BLaER1 treated with 17β-estradiol and CSF1 and Interleukin-3, amounts not matched to agents 10 nM and 100 nM (cell line): ENCODE results near the gene PDLIM7.

ENCODE experiments used
- H3K27ac ChIP-seq, 11 experiments: shearing (Covaris generic); formaldehyde crosslinking; 2 replicates each; pipeline ENCODE4 v1.8.1; 2022
- H3K27me3 ChIP-seq, 11 experiments: shearing (Covaris generic); formaldehyde crosslinking; 2 replicates each; pipeline ENCODE4 v1.8.1; 2022
- H3K36me3 ChIP-seq, 11 experiments: shearing (Covaris generic); formaldehyde crosslinking; 2 replicates each; pipeline ENCODE4 v1.8.1; 2022
- H3K4me1 ChIP-seq, 10 experiments: shearing (Covaris generic); formaldehyde crosslinking; 2 replicates each; pipeline ENCODE4 v1.8.1; 2022
- H3K4me2 ChIP-seq, 11 experiments: shearing (Covaris generic); formaldehyde crosslinking; 2 replicates each; pipeline ENCODE4 v1.8.1; 2022
- H3K4me3 ChIP-seq, 10 experiments: shearing (Covaris generic); formaldehyde crosslinking; 2 replicates each; pipeline ENCODE4 v1.8.1; 2022
- H3K9ac ChIP-seq, 11 experiments: shearing (Covaris generic); formaldehyde crosslinking; 2 replicates each; pipeline ENCODE4 v1.8.1; 2022
- H3K9me3 ChIP-seq, 11 experiments: shearing (Covaris generic); formaldehyde crosslinking; replicated peaks in 1 of 11; 2 replicates each; pipeline ENCODE4 v1.8.1; 2022
- H4K20me1 ChIP-seq, 11 experiments: shearing (Covaris generic); formaldehyde crosslinking; 2 replicates each; pipeline ENCODE4 v1.8.1; 2022
- Cebpa-rat ChIP-seq, 11 experiments: shearing (Covaris generic); IDR thresholded peaks; 2 replicates each; pipeline ENCODE4 v1.8.1; 2022

The PDLIM7 gene

DNA sequence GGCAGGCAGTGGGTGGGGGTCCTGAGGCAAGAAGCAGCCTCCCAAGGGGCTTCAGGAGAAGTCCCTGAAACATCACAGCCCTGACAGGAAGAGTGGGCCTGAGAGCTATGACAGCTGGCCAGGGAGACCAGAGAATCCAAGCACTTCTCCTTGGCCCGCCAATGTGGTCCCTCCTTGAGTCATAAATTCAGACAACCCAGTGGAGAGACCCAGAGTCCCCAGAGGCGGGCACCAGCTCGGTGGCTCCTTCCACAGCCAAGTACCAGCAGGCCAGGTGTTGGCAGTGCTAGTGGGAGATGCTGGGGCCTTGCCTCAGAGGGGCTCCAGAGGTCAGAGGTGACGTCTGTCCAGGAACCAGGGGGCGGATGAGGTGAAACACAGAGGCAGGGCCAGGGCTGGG lies 13.8 kb upstream of the PDLIM7 start:
- peaks cover 70 to 87% (median 79%) of the 10 kb centered on the region in 10 experiments for H3K4me1 ChIP-seq
- H3K4me3 ChIP-seq: peak overlapping the region in 8 of 10 experiments; percentile 2 to 81 (median 74); a peak in 15 of 20 replicates
- peaks cover 66 to 83% (median 71%) of the 10 kb centered on the region in 11 experiments for H3K36me3 ChIP-seq
- H3K27ac ChIP-seq: peak overlapping the region; percentile 93 to 100 (median 98)
- H3K9me3 ChIP-seq: no peaks in the 10 kb centered on the region
- peak overlapping the region; percentile 94 to 100 (median 99) for H3K4me2 ChIP-seq
- no peak for TF ChIP-seq Cebpa-rat (IDR thresholded peaks at IDR 0.05)
- H3K9ac ChIP-seq: peak overlapping the region; percentile 91 to 100 (median 95)
- H3K27me3 ChIP-seq: no peaks in the 10 kb centered on the region
- H4K20me1 ChIP-seq: peaks cover 6 to 38% (median 25%) of the 10 kb centered on the region in 11 experiments; a peak in 19 of 22 replicates

DNA sequence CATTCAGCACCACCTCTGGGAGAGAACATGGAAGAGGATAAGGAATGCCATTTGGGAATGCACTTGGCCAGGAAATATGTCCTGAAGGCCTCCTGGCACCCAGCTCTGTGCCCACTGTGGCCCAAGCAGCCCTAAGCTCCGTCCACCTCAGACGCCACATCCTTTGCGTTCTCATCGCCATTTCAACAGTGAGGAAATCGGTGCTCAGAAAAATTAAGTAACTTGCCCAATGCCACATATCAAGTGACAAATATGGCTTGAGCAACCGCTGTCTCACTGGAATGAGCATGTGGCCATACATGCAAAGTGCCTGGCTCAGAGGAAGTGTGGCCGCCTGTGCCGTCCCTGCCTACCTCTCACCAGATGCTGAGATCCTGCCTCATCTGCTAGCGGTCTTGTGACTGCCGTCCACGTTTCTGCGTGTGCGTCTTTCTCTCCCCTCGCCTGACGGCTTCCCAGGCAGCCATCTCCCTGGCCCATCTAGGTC lies 13.2 kb upstream of the PDLIM7 start:
- Histone ChIP-seq H3K27me3 (no peaks in the 10 kb centered on the region), H3K27ac (peak overlapping the region; percentile 93 to 100 (median 98)), H3K4me1 (peaks cover 70 to 86% (median 78%) of the 10 kb centered on the region in 10 experiments), H3K4me2 (peak overlapping the region; percentile 94 to 100 (median 99)), H3K9ac (peak overlapping the region; percentile 91 to 100 (median 95)), H3K36me3 (peaks cover 65 to 83% (median 70%) of the 10 kb centered on the region in 11 experiments), H4K20me1 (peaks cover 10 to 37% (median 30%) of the 10 kb centered on the region in 11 experiments; a peak in 20 of 22 replicates), H3K9me3 (no peaks in the 10 kb centered on the region), H3K4me3 (peak overlapping the region; percentile 74 to 92 (median 79); a peak in 19 of 20 replicates)
- TF ChIP-seq Cebpa-rat (IDR thresholded peaks at IDR 0.05): peak; percentile 92 to 99 (median 95)

DNA sequence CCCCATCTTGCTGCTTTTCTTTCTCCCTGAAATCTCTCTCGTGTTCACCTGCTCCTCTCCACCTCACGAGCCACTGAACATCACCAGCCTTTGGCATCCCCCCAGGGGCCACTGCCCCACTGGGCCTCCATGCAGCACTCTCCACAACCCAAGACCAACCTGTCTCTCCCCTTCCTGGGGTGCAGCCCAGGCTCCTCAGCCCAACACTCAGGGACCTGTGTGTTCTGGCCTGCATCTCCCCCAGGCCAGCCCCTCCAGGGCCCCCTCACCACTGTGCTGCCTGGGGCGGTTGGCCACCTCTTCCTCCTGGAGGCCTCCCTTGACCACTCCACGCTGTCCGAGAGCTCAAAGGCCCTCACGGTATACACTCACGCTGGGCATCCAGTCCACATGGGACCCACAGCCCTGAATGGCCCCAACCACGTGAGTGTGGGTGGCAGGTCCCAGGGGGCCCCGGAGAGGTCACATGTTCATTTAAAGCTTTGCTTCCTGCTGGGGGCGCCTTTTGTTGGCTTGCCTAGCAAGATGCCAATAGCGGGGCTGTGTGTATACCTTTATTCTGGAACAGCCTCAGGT lies 12.7 kb upstream of the PDLIM7 start:
- peaks cover 70 to 86% (median 78%) of the 10 kb centered on the region in 10 experiments for H3K4me1 ChIP-seq
- H3K4me3 ChIP-seq: peak overlapping the region; percentile 74 to 92 (median 79)
- H3K36me3 ChIP-seq: peaks cover 65 to 83% (median 68%) of the 10 kb centered on the region in 11 experiments
- peak overlapping the region; percentile 91 to 100 (median 95) for H3K9ac ChIP-seq
- peak overlapping the region; percentile 93 to 100 (median 98) for H3K27ac ChIP-seq
- peak overlapping the region; percentile 94 to 100 (median 99) for H3K4me2 ChIP-seq
- no peak for TF ChIP-seq Cebpa-rat (IDR thresholded peaks at IDR 0.05)
- no peaks in the 10 kb centered on the region for H3K27me3 ChIP-seq
- peaks cover 15 to 37% (median 32%) of the 10 kb centered on the region in 11 experiments for H4K20me1 ChIP-seq
- H3K9me3 ChIP-seq: no peaks in the 10 kb centered on the region

DNA sequence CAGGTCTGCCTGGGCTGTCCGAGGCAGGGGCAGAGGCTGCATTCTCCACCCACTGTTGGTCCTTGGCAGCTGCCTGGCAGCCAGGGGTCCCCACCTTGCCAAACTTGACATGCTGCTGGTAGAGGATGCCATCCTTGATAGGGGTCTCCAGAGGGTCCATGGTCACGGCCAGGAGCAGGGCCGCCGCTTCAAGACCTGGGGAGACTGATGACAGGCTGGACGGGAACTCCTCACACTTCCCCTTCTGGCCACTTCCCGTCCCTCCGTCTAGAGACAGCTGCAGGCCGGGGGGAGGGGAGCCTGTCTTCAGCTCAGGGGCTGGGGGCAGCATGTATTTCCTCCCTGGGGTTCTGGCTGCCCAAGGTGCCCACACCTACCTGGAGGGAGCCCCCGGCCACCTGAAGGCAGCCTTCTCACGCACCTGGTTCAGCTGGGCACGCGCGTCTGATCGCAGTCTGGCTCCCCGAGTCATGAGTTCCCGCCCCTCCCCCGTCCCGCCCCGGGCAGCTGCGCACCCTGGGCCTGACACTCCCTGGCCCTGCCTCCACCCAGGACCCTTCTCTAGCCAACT lies 12.1 kb upstream of the PDLIM7 start, which contains the start of gene DOK3:
TSS of gene DOK3 (minus strand) at position 446 of the 571 bp plus-strand sequence. CDS start at position 160, 286 bp downstream.
- Histone ChIP-seq H3K4me2 (peak within 1 kb of the TSS; percentile 94 to 100 (median 99)), H3K36me3 (peaks cover 65 to 83% (median 68%) of the 10 kb centered on the region in 11 experiments), H4K20me1 (peaks cover 21 to 43% (median 32%) of the 10 kb centered on the region in 11 experiments), H3K4me3 (peak within 1 kb of the TSS; percentile 74 to 92 (median 79)), H3K4me1 (peaks cover 70 to 86% (median 78%) of the 10 kb centered on the region in 10 experiments), H3K9ac (peak within 1 kb of the TSS; percentile 91 to 100 (median 95)), H3K9me3 (no peaks in the 10 kb centered on the region), H3K27me3 (no peaks in the 10 kb centered on the region), H3K27ac (peak within 1 kb of the TSS; percentile 93 to 100 (median 98))
- TF ChIP-seq Cebpa-rat (IDR thresholded peaks at IDR 0.05): no peak

GRCh38 chr5:177508837-177509236 lies 11.4 kb upstream of the PDLIM7 start:
- H3K4me2 ChIP-seq: peak overlapping the region; percentile 94 to 100 (median 99)
- H3K9me3 ChIP-seq: no peaks in the 10 kb centered on the region
- H3K4me3 ChIP-seq: peak overlapping the region; percentile 74 to 92 (median 79)
- peak overlapping the region; percentile 91 to 100 (median 95) for H3K9ac ChIP-seq
- H3K27ac ChIP-seq: peak overlapping the region; percentile 93 to 100 (median 98)
- H4K20me1 ChIP-seq: peaks cover 28 to 50% (median 37%) of the 10 kb centered on the region in 11 experiments
- H3K27me3 ChIP-seq: no peaks in the 10 kb centered on the region; a peak in 1 of 22 replicates
- peaks cover 65 to 83% (median 68%) of the 10 kb centered on the region in 11 experiments for H3K36me3 ChIP-seq
- TF ChIP-seq Cebpa-rat (IDR thresholded peaks at IDR 0.05): no peak
- H3K4me1 ChIP-seq: peaks cover 70 to 86% (median 78%) of the 10 kb centered on the region in 10 experiments

- peak overlapping the region; percentile 94 to 100 (median 99) for H3K4me2 ChIP-seq
- H3K9me3 ChIP-seq: no peaks in the 10 kb centered on the region
- TF ChIP-seq Cebpa-rat (IDR thresholded peaks at IDR 0.05): no peak
- peak overlapping the region; percentile 93 to 100 (median 98) for H3K27ac ChIP-seq
- H3K4me1 ChIP-seq: peaks cover 76 to 86% (median 79%) of the 10 kb centered on the region in 10 experiments
- H3K36me3 ChIP-seq: peaks cover 65 to 83% (median 68%) of the 10 kb centered on the region in 11 experiments
- peak overlapping the region; percentile 91 to 100 (median 95) for H3K9ac ChIP-seq
- peak overlapping the region; percentile 74 to 92 (median 79) for H3K4me3 ChIP-seq
- peaks cover 34 to 56% (median 41%) of the 10 kb centered on the region in 11 experiments for H4K20me1 ChIP-seq
- no peaks in the 10 kb centered on the region; a peak in 1 of 22 replicates for H3K27me3 ChIP-seq
Observed at GRCh38 chr5:177508221-177508611, 10.8 kb upstream of the PDLIM7 start.

DNA sequence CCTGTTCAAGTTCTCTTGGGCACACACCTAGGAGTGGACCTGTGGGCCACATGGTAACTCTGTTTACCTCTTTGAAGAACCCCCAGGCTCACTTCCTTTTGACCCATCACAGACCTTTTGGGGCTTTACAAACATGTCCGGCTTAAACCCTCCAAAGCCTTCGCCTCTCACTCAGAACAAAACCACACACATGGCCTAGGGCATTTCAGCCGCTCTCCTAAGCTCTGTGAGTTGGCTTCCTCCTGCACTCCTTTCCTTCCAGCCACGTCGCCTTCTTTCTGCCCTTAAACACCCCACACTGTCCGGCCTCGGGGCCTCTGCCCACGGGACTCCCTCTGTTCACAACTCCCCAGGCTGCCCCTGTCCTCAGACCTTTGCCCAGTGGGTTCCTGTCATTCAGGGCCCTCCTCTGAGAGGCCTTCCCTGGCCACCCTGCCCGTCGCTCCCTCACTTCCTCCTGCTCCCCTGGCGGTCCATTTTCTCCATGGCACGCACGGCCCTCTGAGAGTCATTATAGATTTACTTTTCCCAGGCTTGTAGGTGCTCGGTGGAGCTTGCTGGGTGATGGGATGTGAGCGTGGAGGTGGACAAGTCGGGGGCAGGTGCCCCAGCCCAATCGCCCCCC lies 10.3 kb upstream of the PDLIM7 start:
- peaks cover 77 to 86% (median 80%) of the 10 kb centered on the region in 10 experiments for H3K4me1 ChIP-seq
- H3K4me3 ChIP-seq: peak overlapping the region; percentile 74 to 92 (median 79)
- H3K9ac ChIP-seq: peak overlapping the region; percentile 91 to 100 (median 95)
- no peaks in the 10 kb centered on the region for H3K9me3 ChIP-seq
- no peaks in the 10 kb centered on the region; a peak in 1 of 22 replicates for H3K27me3 ChIP-seq
- H3K27ac ChIP-seq: peak overlapping the region; percentile 93 to 100 (median 98)
- peak overlapping the region; percentile 94 to 100 (median 99) for H3K4me2 ChIP-seq
- TF ChIP-seq Cebpa-rat (IDR thresholded peaks at IDR 0.05): no peak
- peaks cover 65 to 83% (median 68%) of the 10 kb centered on the region in 11 experiments for H3K36me3 ChIP-seq
- H4K20me1 ChIP-seq: peaks cover 39 to 61% (median 46%) of the 10 kb centered on the region in 11 experiments

DNA sequence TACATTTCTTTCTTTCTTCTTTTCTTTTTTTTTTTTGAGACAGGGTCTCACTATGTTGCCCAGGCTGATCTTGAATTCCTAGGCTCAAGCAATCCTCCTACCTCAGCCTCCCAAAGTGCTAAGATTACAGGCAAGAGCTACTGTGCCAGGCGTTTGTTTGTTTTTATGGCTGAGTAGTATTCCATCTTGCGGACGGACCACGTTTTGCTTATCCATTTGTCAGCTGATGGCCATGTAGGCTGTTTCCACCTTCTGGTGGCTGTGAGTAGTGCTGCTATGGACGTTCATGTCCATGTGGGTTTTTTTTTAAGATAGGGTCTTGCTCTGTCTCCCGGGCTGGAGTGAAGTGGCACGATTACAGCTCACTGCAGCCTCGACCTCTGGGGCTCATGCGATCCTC lies 9.8 kb upstream of the PDLIM7 start:
- H3K36me3 ChIP-seq: peaks cover 60 to 80% (median 67%) of the 10 kb centered on the region in 11 experiments
- peaks cover 77 to 86% (median 80%) of the 10 kb centered on the region in 10 experiments for H3K4me1 ChIP-seq
- peaks cover 44 to 66% (median 51%) of the 10 kb centered on the region in 11 experiments for H4K20me1 ChIP-seq
- peak overlapping the region in 10 of 11 experiments; percentile 93 to 100 (median 98); a peak in 19 of 22 replicates for H3K27ac ChIP-seq
- H3K4me3 ChIP-seq: peak overlapping the region; percentile 74 to 92 (median 79)
- H3K9ac ChIP-seq: peak overlapping the region; percentile 91 to 100 (median 95); a peak in 21 of 22 replicates
- H3K27me3 ChIP-seq: no peaks in the 10 kb centered on the region; a peak in 1 of 22 replicates
- peak overlapping the region; percentile 94 to 100 (median 99) for H3K4me2 ChIP-seq
- TF ChIP-seq Cebpa-rat (IDR thresholded peaks at IDR 0.05): no peak
- no peaks in the 10 kb centered on the region for H3K9me3 ChIP-seq
